A549 (cell line): ENCODE data around the gene VENTX. TPM values are rescaled to one million over a fixed set of nuclear protein-coding genes. Genes with fewer than 3 reads are reported as not detected.
"Not testable (repeated sequence)": the region's sequence is repeated elsewhere in the genome, so short reads cannot be mapped to it uniquely, and the experiment has no call there.

ENCODE experiments used
- ATAC-seq, 2 experiments: fragments of 200-7000 bp in 1 of 2; fragments of >200 bp in 1 of 2; cut with Nextera tagmentation in 1 of 2; cut with Tn5 transposase in 1 of 2; 3 replicates each; pipeline versions ENCODE4 v1.8.0 to v1.9.1; 2018 to 2020; ENCODE audit warnings: mild to moderate bottlenecking in 1 of 2, moderate library complexity in 1 of 2
- CTCF ChIA-PET: fragments of 300-600 bp; sonication (Branson Sonifier 250); formaldehyde crosslinking; extraction: SDS; loops from one replicate; lab custom pipeline; 2021; ENCODE audit warnings: antibody characterized with exemption, inconsistent platforms; lab: Yijun Ruan, JAX
- POLR2A ChIA-PET: fragments of 350-600 bp; formaldehyde crosslinking; extraction: SDS; loops from one replicate; lab custom pipeline; 2021; ENCODE audit warnings: antibody characterized with exemption, inconsistent platforms; lab: Yijun Ruan, JAX
- DNase-seq, 2 experiments: peaks; one replicate each; pipeline versions ENCODE4 v3.0.0 to v3.0.0-alpha.2; 2011 to 2016; ENCODE audit warnings: low read depth in 1 of 2, low spot score in 1 of 2
- FAIRE-seq: peaks from 2 replicates; lab custom pipeline; 2011; peaks lifted over from hg19 to GRCh38; lab: Jason Lieb, UNC
- H3K27ac ChIP-seq, 2 experiments: fragments of >200 bp; sonication (Bioruptor Twin); formaldehyde crosslinking; 3 replicates each; pipeline ENCODE4 v1.5.1; 2016 to 2017
- H3K4me1 ChIP-seq: fragments of >200 bp; sonication (Bioruptor Twin); formaldehyde crosslinking; 3 replicates; pipeline ENCODE4 v1.6.1; 2016
- H3K4me2 ChIP-seq: fragments of >200 bp; sonication (Bioruptor Twin); formaldehyde crosslinking; 3 replicates; pipeline ENCODE4 v1.6.1; 2016
- H3K4me3 ChIP-seq: fragments of >200 bp; sonication (Bioruptor Twin); formaldehyde crosslinking; 3 replicates; pipeline ENCODE4 v1.5.1; 2016
- H3K9me3 ChIP-seq: fragments of >200 bp; sonication (Bioruptor Twin); formaldehyde crosslinking; 3 replicates; pipeline ENCODE4 v1.6.1; 2016
- BHLHE40 ChIP-seq: IDR thresholded peaks from 2 replicates; pipeline ENCODE4 v1.6.1; 2012; ENCODE audit warnings: low read depth, low read length, inconsistent platforms
- CTCF ChIP-seq: fragments of >200 bp; sonication (Bioruptor Twin); formaldehyde crosslinking; IDR thresholded peaks from 3 replicates; pipeline ENCODE4 v1.5.1; 2016
- EHF ChIP-seq: fragments of 250-450 bp; sonication (Bioruptor Pico); IDR thresholded peaks from 2 replicates; pipeline ENCODE4 v1.5.0; 2020; ENCODE audit warnings: mild to moderate bottlenecking
- EHMT2 ChIP-seq: fragments of 200-600 bp; sonication (generic); IDR thresholded peaks from 2 replicates; pipeline ENCODE4 v1.6.1; 2016; ENCODE audit warnings: antibody characterized with exemption, low read depth, mild to moderate bottlenecking, moderate library complexity
- ELK1 ChIP-seq: fragments of 150-350 bp; IDR thresholded peaks from 2 replicates; pipeline ENCODE4 v1.6.1; 2014; ENCODE audit warnings: low read depth, mild to moderate bottlenecking, low read length
- EP300 ChIP-seq, 2 experiments: fragments of >200 bp; sonication (Bioruptor Twin); formaldehyde crosslinking; IDR thresholded peaks; 2 replicates in 1 of 2; 3 replicates in 1 of 2; pipeline ENCODE4 v1.6.1; 2016 to 2017
- FOXS1 ChIP-seq: fragments of 250-450 bp; sonication (Bioruptor Pico); IDR thresholded peaks from 2 replicates; pipeline ENCODE4 v1.5.0; 2020; ENCODE audit warnings: mild to moderate bottlenecking, moderate library complexity
- KDM5A ChIP-seq: fragments of 200-600 bp; sonication (generic); IDR thresholded peaks from 2 replicates; pipeline ENCODE4 v1.6.1; 2016; ENCODE audit warnings: antibody characterized with exemption, mild to moderate bottlenecking
- NFE2L2 ChIP-seq: fragments of 150-350 bp; conservative IDR thresholded peaks from 2 replicates; pipeline ENCODE4 v1.6.1; 2014; ENCODE audit warnings: low read length
- NPAS2 ChIP-seq: fragments of 250-450 bp; sonication (Bioruptor Pico); IDR thresholded peaks from 2 replicates; pipeline ENCODE4 v1.8.0; 2022; ENCODE audit warnings: mild to moderate bottlenecking, moderate library complexity, borderline replicate concordance
- NR3C1 ChIP-seq: fragments of >200 bp; sonication (Bioruptor Twin); formaldehyde crosslinking; IDR thresholded peaks from 3 replicates; pipeline ENCODE4 v1.6.1; 2017
- POLR2AphosphoS2 ChIP-seq: conservative IDR thresholded peaks from 2 replicates; pipeline ENCODE4 v1.6.1; 2012; ENCODE audit warnings: low read length, improper control_type of control experiment, inconsistent platforms
- RCOR1 ChIP-seq: fragments of 150-350 bp; IDR thresholded peaks from 2 replicates; pipeline ENCODE4 v1.6.1; 2014; ENCODE audit warnings: antibody characterized with exemption, low read length, low read depth
- REST ChIP-seq: fragments of 200-600 bp; sonication (generic); IDR thresholded peaks from 2 replicates; pipeline ENCODE4 v1.6.1; 2016; ENCODE audit warnings: antibody characterized with exemption, mild to moderate bottlenecking, moderate library complexity
- SMC3 ChIP-seq: fragments of >200 bp; sonication (Bioruptor Twin); formaldehyde crosslinking; IDR thresholded peaks from 3 replicates; pipeline ENCODE4 v1.6.1; 2018; ENCODE audit warnings: inconsistent platforms
- ZC3H11A ChIP-seq: fragments of 450-650 bp; IDR thresholded peaks from 2 replicates; pipeline ENCODE4 v1.6.1; 2014; ENCODE audit warnings: antibody characterized with exemption, mild to moderate bottlenecking
- WGBS: methylation state at CpG from one replicate; pipeline ENCODE4 v1.1.6; 2017; ENCODE audit errors: missing lambda C conversion rate; 5-methylcytosine and 5-hydroxymethylcytosine counted together
- polyA plus RNA-seq, 4 experiments: library from polyadenylated mRNA; depleted of rRNA in 3 of 4; stranded (reverse); fragments of >200 nt; fragmentation: RNase III in 1 of 4; extraction: RNeasy Plus Mini Kit Qiagen cat#74134 plus additional on column Dnase treatment in 1 of 4; gene quantifications; 2 replicates in 3 of 4; 3 replicates in 1 of 4; pipeline ENCODE4 v1.2.3, GENCODE V29; 2011 to 2017
- TF ChIP-seq, protein P1 (sequence below): IDR thresholded peaks from 2 replicates; pipeline ENCODE4 v1.6.1; 2012
- TF ChIP-seq, protein P2 (sequence below): fragments of 450-650 bp; IDR thresholded peaks from 2 replicates; pipeline ENCODE4 v1.6.1; 2014; ENCODE audit warnings: antibody characterized with exemption

Gene VENTX
- polyA plus RNA-seq, 2 of the 4 experiments (the other 2 are of a cell fraction), result not detected

GRCh38 chr10:133221331-133221730 is 16.3 kb upstream of the VENTX start:
- WGBS, result 60% methylated on average over 10 of the region's 11 CpGs
- CTCF ChIA-PET, result no interaction called here
- DNase-seq, result no peak
- Histone ChIP-seq H3K4me3 (no peak overlapping the region), H3K4me1 (no peaks in the 10 kb centered on the region), H3K4me2 (no peak overlapping the region), H3K27ac (no peak overlapping the region), H3K9me3 (no peaks in the 10 kb centered on the region)
- FAIRE-seq, result no peak
- no peak for TF ChIP-seq POLR2AphosphoS2
- no peak for TF ChIP-seq EP300 (IDR thresholded peaks at IDR 0.05)
- no peak for TF ChIP-seq ELK1
- TF ChIP-seq NPAS2 (CRISPR knock-in tag), result no peak
- TF ChIP-seq EHF (CRISPR knock-in tag), result no peak
- POLR2A ChIA-PET, result no interaction called here
- ATAC-seq, result no peak

DNA sequence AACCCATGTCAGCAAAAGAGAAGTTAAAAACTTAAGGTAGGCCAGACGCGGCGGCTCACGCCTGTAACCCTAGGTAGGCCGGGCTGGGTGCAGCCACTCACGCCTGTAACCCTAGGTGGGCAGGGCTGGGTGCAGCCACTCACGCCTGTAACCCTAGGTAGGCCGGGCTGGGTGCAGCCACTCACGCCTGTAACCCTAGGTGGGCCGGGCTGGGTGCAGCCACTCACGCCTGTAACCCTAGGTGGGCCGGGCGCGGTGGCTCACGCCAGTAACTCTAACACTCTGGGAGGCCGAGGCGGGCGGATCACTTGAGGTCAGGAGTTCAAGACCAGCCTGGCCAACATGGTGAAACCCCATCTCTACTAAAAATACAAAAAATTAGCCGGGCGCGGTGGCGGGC is 15.9 kb upstream of the VENTX start:
- H3K4me3 ChIP-seq, DNase-seq, H3K27ac ChIP-seq, H3K4me1 ChIP-seq, H3K4me2 ChIP-seq, POLR2A ChIA-PET, ATAC-seq, FAIRE-seq, CTCF ChIA-PET, H3K9me3 ChIP-seq: not testable (repeated sequence)
- WGBS, result 76% methylated on average over 15 of the region's 22 CpGs

DNA sequence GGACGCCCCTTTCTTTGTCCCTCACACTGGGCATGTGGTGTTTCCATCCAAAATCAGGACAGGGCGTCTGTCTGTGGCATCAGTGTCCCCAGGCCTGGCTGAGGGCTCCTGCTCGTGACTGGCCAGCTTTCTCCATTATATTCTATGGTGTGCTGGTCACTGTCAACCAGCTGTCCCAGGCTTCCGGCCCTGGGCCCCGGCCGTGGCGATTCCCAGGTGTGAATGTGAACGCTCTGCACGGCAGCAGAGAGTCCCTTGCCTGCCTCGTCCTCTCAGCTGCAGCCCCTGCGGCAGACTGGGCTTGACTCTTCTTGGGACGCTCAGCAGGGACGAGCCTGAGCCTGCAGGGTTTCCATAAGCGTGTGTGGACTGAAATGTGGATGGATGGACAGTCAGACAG is 13.6 kb upstream of the VENTX start:
- Histone ChIP-seq H3K4me2 (no peak overlapping the region), H3K4me1 (no peaks in the 10 kb centered on the region), H3K4me3 (no peak overlapping the region), H3K27ac (no peak overlapping the region), H3K9me3 (no peaks in the 10 kb centered on the region)
- POLR2A ChIA-PET, result no interaction called here
- DNase-seq, result no peak
- TF ChIP-seq FOXS1, result no peak
- TF ChIP-seq BHLHE40, result no peak
- no peak for TF ChIP-seq KDM5A
- no peak for TF ChIP-seq EHF (CRISPR knock-in tag)
- TF ChIP-seq NFE2L2, result no peak
- no peak for TF ChIP-seq ZC3H11A
- no peak for TF ChIP-seq CTCF
- TF ChIP-seq, protein P1, sequence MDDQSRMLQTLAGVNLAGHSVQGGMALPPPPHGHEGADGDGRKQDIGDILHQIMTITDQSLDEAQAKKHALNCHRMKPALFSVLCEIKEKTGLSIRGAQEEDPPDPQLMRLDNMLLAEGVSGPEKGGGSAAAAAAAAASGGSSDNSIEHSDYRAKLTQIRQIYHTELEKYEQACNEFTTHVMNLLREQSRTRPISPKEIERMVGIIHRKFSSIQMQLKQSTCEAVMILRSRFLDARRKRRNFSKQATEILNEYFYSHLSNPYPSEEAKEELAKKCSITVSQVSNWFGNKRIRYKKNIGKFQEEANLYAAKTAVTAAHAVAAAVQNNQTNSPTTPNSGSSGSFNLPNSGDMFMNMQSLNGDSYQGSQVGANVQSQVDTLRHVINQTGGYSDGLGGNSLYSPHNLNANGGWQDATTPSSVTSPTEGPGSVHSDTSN, result no peak
- TF ChIP-seq REST, result no peak
- no peak for TF ChIP-seq NR3C1
- TF ChIP-seq, protein P2, sequence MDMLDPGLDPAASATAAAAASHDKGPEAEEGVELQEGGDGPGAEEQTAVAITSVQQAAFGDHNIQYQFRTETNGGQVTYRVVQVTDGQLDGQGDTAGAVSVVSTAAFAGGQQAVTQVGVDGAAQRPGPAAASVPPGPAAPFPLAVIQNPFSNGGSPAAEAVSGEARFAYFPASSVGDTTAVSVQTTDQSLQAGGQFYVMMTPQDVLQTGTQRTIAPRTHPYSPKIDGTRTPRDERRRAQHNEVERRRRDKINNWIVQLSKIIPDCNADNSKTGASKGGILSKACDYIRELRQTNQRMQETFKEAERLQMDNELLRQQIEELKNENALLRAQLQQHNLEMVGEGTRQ, result no peak
- no peak for TF ChIP-seq POLR2AphosphoS2
- no peak for TF ChIP-seq RCOR1
- TF ChIP-seq EHMT2, result no peak
- TF ChIP-seq SMC3, result no peak
- no peak for ATAC-seq
- 49% methylated on average over 14 of the region's 14 CpGs for WGBS
- CTCF ChIA-PET, result interaction anchor here (1.0 kb wide), 1 partner anchor 33 kb away, joined by 3 read pairs; no protein-coding TSS in a partner anchor
- no peak for FAIRE-seq
